GM12891 (cell line): ENCODE measurements around the gene CCR7.

Source experiments
- PAX5 ChIP-seq: IDR thresholded peaks from 2 replicates; pipeline ENCODE4 v1.6.1; 2011; ENCODE audit warnings: low read length, moderate library complexity, mild to moderate bottlenecking; ENCODE audit not compliant: insufficient read depth, severe bottlenecking
- POLR2A ChIP-seq: IDR thresholded peaks from 2 replicates; pipeline ENCODE4 v1.6.1; 2011; ENCODE audit warnings: low read depth, low read length, control low read depth
- POLR2AphosphoS5 ChIP-seq: IDR thresholded peaks from 2 replicates; pipeline ENCODE4 v1.6.1; 2011; ENCODE audit warnings: low read depth, low read length, control low read depth
- POU2F2 ChIP-seq: IDR thresholded peaks from 2 replicates; pipeline ENCODE4 v1.6.1; 2011; ENCODE audit warnings: low read depth, mild to moderate bottlenecking, control low read depth, low read length, moderate library complexity
- SPI1 ChIP-seq: IDR thresholded peaks from 2 replicates; pipeline ENCODE4 v1.6.1; 2011; ENCODE audit warnings: low read depth, low read length, control low read depth
- TAF1 ChIP-seq: IDR thresholded peaks from 2 replicates; pipeline ENCODE4 v1.6.1; 2011; ENCODE audit warnings: low read depth, low read length, control low read depth

- TF ChIP-seq POLR2A = no peak
- TF ChIP-seq TAF1 = no peak
- TF ChIP-seq POLR2AphosphoS5 = no peak
- TF ChIP-seq POU2F2 = no peak
- no peak for TF ChIP-seq SPI1
- no peak for TF ChIP-seq PAX5
These were observed 58.5 kb downstream of the CCR7 start for GRCh38 chr17:40506786-40507185.
